ENCODE measurements around the gene LRRTM4. TPM values are rescaled to one million over a fixed set of nuclear protein-coding genes. Genes with fewer than 3 reads are reported as not detected.

The LRRTM4 gene
- total RNA-seq, 1 experiment from 2014 or later, result 12.0 TPM

DNA sequence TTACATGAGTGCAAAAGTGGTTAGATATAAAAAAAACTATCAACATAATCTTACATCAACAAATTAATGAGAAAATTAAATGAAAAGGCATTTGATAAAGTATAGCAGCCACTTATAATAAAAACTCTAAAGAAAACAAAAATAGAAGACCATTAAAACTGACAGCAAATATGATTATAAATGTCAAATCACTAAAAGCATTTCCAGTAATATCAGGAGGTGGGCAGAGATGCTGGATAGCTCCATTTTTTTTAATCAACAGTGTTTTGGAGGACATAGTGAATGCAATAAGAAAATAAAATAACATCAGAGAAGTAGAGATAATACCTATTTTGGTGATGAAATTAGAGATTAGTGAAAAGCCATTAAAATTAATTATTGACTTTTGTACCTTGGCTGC lies 173.4 kb downstream of the LRRTM4 start:
- no peak overlapping the region for H3K18ac ChIP-seq (ENCODE audit: insufficient read length, low read depth, low read length)
- TF ChIP-seq, protein P1, sequence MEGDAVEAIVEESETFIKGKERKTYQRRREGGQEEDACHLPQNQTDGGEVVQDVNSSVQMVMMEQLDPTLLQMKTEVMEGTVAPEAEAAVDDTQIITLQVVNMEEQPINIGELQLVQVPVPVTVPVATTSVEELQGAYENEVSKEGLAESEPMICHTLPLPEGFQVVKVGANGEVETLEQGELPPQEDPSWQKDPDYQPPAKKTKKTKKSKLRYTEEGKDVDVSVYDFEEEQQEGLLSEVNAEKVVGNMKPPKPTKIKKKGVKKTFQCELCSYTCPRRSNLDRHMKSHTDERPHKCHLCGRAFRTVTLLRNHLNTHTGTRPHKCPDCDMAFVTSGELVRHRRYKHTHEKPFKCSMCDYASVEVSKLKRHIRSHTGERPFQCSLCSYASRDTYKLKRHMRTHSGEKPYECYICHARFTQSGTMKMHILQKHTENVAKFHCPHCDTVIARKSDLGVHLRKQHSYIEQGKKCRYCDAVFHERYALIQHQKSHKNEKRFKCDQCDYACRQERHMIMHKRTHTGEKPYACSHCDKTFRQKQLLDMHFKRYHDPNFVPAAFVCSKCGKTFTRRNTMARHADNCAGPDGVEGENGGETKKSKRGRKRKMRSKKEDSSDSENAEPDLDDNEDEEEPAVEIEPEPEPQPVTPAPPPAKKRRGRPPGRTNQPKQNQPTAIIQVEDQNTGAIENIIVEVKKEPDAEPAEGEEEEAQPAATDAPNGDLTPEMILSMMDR (conservative IDR thresholded peaks at IDR 0.05), result no peak
- Mint-ChIP-seq H3K9me3 (peaks cover 6 to 7% of the 10 kb centered on the region in 2 experiments; a peak in 4 of 5 replicates), H3K4me3 (no peak overlapping the region), H3K27me3 (ENCODE audit: low read depth) (no peaks in the 10 kb centered on the region), H3K36me3 (ENCODE audit: insufficient read depth in 1 of 3, low read depth in 3 of 3) (peaks cover 0 to 8% (median 2%) of the 10 kb centered on the region in 3 experiments; a peak in 2 of 7 replicates), H3K27ac (no peak overlapping the region), H3K4me1 (no peaks in the 10 kb centered on the region)
- no peak for DNase-seq
- H2BK20ac ChIP-seq (ENCODE audit: low read depth, low read length, poor library complexity, severe bottlenecking), result no peak overlapping the region
- no peak overlapping the region for H3K4me2 ChIP-seq (ENCODE audit: insufficient read depth, insufficient read length, low read length)
- H4K8ac ChIP-seq (replicated peaks; ENCODE audit: insufficient read length, low read depth, low read length), result no peak overlapping the region
- H4K5ac ChIP-seq (ENCODE audit: insufficient read length, low read depth, low read length), result no peak overlapping the region
- no peaks in the 10 kb centered on the region for H3K9me3 ChIP-seq (ENCODE audit: control insufficient read depth, low read depth, low read length)
- no peaks in the 10 kb centered on the region for H4K20me1 ChIP-seq (ENCODE audit: control insufficient read depth, insufficient read depth, insufficient read length)
- no peak overlapping the region for H2BK12ac ChIP-seq (ENCODE audit: insufficient read length, low read depth, low read length)
- H3K9ac ChIP-seq (ENCODE audit: extremely low read depth, insufficient read length, low read length), result no peak overlapping the region
- no peaks in the 10 kb centered on the region for H3K79me1 ChIP-seq (ENCODE audit: insufficient read depth, low read depth, low read length, poor library complexity, severe bottlenecking)
- no peaks in the 10 kb centered on the region for H3K79me2 ChIP-seq (ENCODE audit: insufficient read depth, low read length)
- H3K23ac ChIP-seq (ENCODE audit: insufficient read length, low read depth, low read length), result no peak overlapping the region
- no peak overlapping the region for H2BK5ac ChIP-seq (ENCODE audit: insufficient read length, low read length)
- H3K23me2 ChIP-seq (ENCODE audit: insufficient read length, low read depth, low read length, poor library complexity, severe bottlenecking), result no peaks in the 10 kb centered on the region
- no peak overlapping the region for H3K56ac ChIP-seq (ENCODE audit: insufficient read length, low read depth, low read length)
- no peak overlapping the region for H3K27ac ChIP-seq (ENCODE audit: insufficient read length, low read depth, low read length)
- H2BK120ac ChIP-seq (ENCODE audit: low read depth, low read length, poor library complexity, severe bottlenecking), result no peak overlapping the region
- no peak overlapping the region for H2AK5ac ChIP-seq (ENCODE audit: insufficient read length, low read length)
- no peak overlapping the region for H2BK15ac ChIP-seq (ENCODE audit: low read depth, low read length)
- no peak overlapping the region for H2AFZ ChIP-seq (ENCODE audit: low read length)
- no peaks in the 10 kb centered on the region; the same call in 1 of the 2 replicates for H3K4me1 ChIP-seq (ENCODE audit: insufficient read depth, low read length)
- H3T11ph ChIP-seq (ENCODE audit: low read length), result no peak overlapping the region
- H3K27me3 ChIP-seq (ENCODE audit: insufficient read depth, low read length), result no peaks in the 10 kb centered on the region
- no peak overlapping the region for H3K4ac ChIP-seq (ENCODE audit: low read depth, low read length)
- no peak overlapping the region for H3K14ac ChIP-seq (ENCODE audit: insufficient read depth, low read length)
- H4K91ac ChIP-seq (ENCODE audit: insufficient read length, low read depth, low read length), result no peak overlapping the region
